VCaP (cell line): ENCODE results near the gene CHDH.

Experiments
- H3K27ac ChIP-seq: fragments of 450-650 bp; 2 replicates; pipeline ENCODE4 v1.5.1; 2017
- TF ChIP-seq, protein P1 (sequence below): fragments of 450-650 bp; conservative IDR thresholded peaks from 2 replicates; pipeline ENCODE4 v1.5.1; 2017; ENCODE audit warnings: mild to moderate bottlenecking, moderate library complexity

The CHDH gene

DNA sequence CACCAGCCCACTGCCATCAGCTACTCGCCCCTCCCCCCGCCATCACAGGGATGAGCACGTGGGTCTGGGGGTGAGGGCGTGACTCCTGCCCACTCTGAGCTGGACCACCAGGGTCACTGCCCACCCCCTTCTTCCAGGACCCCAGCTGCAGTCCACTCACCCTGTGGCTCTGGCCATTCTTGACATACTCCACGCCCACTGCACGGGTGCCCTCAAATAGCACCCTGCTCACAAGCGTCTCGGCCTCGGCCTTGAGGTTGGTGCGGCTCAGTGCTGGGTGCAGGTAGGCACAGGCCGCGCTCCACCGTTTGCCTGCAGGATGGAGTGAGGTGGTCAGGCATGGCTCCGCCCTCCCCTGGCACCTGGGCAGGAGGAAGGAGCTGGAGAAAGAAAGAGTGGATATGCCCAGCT is 23.9 kb downstream of the CHDH start:
- H3K27ac ChIP-seq, result no peak overlapping the region
- TF ChIP-seq, protein P1, sequence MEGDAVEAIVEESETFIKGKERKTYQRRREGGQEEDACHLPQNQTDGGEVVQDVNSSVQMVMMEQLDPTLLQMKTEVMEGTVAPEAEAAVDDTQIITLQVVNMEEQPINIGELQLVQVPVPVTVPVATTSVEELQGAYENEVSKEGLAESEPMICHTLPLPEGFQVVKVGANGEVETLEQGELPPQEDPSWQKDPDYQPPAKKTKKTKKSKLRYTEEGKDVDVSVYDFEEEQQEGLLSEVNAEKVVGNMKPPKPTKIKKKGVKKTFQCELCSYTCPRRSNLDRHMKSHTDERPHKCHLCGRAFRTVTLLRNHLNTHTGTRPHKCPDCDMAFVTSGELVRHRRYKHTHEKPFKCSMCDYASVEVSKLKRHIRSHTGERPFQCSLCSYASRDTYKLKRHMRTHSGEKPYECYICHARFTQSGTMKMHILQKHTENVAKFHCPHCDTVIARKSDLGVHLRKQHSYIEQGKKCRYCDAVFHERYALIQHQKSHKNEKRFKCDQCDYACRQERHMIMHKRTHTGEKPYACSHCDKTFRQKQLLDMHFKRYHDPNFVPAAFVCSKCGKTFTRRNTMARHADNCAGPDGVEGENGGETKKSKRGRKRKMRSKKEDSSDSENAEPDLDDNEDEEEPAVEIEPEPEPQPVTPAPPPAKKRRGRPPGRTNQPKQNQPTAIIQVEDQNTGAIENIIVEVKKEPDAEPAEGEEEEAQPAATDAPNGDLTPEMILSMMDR, result no peak

DNA sequence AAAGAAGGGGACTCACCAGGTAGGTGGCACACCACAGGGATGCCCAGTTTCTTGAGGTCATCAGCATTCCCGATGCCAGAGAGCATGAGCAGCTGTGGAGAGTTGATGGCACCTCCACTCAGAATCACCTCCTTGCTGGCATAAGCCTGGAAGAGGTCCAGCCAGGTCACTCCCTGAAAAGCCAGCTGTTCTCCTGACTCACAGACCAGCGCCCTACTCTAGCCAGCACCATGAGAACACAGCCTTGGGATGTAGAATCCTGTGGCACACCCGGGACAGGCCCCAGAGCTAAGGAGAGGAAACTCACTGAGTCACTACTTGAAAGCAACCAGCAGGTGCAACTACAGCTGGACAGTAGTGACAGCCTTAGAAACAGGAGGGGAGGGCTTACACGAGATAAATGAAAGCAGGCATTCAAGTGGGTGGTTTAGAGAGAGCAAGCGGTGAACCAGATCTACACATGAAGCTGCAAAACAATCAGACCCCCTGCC is 24.5 kb downstream of the CHDH start:
- TF ChIP-seq, protein P1, result no peak
- no peak overlapping the region for H3K27ac ChIP-seq

DNA sequence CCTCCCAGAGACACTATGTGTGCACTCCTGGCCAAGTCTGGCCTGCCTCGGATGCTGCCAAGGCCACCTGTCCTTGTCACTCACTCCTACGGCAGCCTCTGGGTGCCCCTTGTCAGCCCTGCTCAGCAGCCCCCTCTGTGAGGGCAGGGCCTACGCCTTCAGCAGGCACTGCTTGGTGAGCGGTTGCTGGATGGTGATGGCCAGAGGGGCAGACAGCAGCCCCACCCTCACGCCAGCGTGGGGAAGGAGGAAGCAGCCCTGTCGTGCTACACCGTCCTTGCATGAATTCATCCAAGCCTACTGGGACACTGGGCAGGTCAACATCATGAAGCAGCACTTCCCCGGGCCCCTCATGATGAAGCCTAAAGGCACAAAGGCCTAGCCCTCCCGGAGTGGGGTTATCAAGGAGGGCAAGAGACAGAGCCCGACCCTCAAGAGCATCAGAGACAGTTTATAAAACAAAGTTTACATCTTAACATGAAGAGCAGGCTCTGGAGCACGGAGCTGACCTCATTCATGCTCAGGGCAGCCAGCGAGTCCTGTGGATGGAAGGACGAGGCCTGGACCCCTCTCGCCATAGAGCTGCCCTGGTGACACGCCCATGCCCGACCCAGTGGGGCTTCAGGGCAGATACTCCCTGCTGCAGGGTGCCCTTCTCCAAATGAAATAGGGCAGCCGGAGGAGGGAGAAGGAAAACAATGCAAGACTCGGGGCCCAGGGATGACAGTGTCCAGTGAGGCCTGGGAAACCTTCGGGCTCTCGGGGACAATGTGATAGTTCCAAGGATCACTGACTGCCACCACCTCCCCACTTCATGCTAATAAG is 25.3 kb downstream of the CHDH start:
- no peak overlapping the region for H3K27ac ChIP-seq
- TF ChIP-seq, protein P1, result no peak

DNA sequence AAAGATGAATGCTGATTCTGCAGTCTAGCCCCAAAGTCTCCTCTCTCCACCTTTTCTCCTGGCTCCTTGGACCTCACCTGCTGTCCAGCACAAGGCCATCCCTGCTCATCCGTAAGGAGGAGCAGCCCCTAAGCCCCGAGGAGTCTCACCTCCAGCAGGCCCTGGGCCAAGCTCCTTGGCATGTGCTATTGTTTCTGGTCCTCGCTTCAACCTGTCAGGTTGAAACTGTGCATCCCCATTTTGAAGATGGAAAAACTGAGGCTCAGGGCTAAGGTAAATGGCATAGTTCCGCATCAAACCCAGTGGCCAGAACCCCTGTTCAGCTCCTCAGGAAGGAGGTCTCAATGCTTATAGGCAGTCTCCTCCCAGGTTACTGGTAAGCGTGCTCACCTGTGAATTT is 26.1 kb downstream of the CHDH start:
- H3K27ac ChIP-seq, result no peak overlapping the region
- TF ChIP-seq, protein P1, result no peak

DNA sequence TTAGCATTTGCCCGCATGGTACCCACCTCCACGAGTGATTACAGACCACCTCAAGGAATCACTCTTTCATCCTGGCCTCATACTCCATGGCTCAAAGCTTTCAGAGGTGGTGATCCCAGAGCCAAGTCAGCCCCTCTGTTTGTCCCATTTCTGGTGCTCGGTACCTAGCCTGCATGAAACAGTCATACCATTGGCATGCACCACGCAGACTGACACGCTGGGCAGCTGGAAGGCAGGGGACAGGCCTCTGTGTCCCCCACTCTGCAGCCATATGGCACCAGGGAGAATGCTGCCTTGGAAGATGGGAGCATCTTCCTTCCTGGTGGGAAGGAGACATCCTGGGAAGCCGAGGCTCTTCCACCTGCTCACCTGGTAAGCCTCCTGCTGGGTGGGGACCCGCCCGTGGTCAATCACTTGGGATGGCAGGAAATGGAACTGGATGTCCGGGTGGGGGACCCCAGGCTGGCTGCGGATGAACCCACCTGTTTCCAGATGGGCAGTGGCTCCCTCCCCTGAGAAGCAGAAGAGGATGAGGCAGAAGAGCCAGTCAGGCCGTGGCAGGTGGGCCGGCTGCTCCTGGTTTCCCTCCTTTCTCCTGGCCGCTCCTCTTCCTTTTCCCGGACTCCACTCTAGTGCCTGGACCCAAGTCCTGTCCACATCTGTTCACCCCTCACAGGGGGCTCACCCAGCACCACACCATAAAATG is 26.9 kb downstream of the CHDH start:
- TF ChIP-seq, protein P1, result no peak
- no peak overlapping the region for H3K27ac ChIP-seq

DNA sequence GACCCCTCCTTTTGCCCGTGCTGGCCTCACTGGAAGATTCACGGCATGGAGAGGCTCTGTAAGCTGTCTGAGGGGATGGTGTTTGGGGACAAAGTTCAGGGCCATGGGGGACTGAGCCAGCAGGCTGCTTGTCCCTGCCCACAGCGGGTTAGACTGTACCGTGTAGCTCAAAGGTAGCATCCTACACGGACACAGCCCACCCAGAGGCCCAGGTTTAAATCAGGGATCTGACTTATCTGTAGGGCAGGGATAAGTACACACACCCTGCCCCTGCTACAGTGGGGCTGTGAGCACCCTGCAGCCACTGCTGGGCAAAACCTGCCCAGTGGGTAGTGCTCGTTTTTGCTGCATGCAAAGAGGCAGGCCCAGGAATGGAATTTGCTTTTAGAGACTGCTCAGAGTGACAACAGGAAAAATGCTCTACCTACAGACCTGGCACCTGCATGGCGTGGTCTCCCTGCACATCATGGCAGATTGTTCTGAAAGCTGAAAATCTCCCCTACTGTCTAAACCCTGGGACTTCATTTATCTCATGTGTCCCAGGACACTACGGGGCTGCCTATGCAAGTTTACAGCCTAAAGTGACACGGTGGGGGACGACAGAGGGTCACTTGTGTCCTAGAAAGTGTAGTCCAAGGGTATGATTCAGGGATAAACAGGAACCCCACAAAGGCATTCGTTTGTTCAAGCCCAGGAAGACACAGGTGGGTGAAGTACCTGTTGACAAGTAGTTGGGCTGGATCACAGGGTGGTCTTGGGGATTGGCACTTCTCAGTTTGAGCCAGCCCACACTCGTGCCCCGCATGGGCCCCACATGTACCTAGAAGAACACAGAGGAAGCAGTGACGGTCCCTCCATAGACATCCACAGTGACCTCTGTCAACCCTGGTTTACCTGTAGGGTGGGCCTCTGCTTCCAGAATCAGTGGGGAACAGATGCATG is 27.7 kb downstream of the CHDH start:
- H3K27ac ChIP-seq, result no peak overlapping the region
- TF ChIP-seq, protein P1, result no peak
